CD14-positive monocyte (primary cell): ENCODE data around the gene TEX44. TPM values are rescaled to one million over a fixed set of nuclear protein-coding genes. Genes with fewer than 3 reads are reported as not detected.

ENCODE experiments used
- DNase-seq, 3 donors: peaks; one replicate each; pipeline ENCODE4 v3.0.0-alpha.2; 2011 to 2022
- H2AFZ ChIP-seq: 2 replicates; pipeline ENCODE4 v1.6.0; 2012; ENCODE audit warnings: mild to moderate bottlenecking, low read depth, low read length, inconsistent platforms; ENCODE audit not compliant: insufficient read depth, poor library complexity, severe bottlenecking
- H3K27ac ChIP-seq, 2 donors: 1 replicate in 1 of 2; 2 replicates in 1 of 2; pipeline ENCODE4 v1.5.1; 2012 to 2013; ENCODE audit warnings: low read length in 2 of 2, control low read depth in 1 of 2, inconsistent platforms in 1 of 2, low read depth in 1 of 2, mild to moderate bottlenecking in 1 of 2
- H3K27me3 ChIP-seq, 2 donors: one replicate each; pipeline versions ENCODE4 v1.6.0 to v1.6.1; 2011 to 2013; ENCODE audit warnings: low read length in 2 of 2; ENCODE audit not compliant: control insufficient read depth in 2 of 2, insufficient read depth in 2 of 2
- H3K36me3 ChIP-seq, 2 donors: replicated peaks in 1 of 2; 1 replicate in 1 of 2; 2 replicates in 1 of 2; pipeline versions ENCODE4 v1.5.1 to v1.6.1; 2012 to 2013; ENCODE audit warnings: low read length in 2 of 2, control low read depth in 1 of 2, inconsistent platforms in 1 of 2, mild to moderate bottlenecking in 1 of 2; ENCODE audit not compliant: insufficient read depth in 2 of 2, control insufficient read depth in 1 of 2
- H3K4me1 ChIP-seq, 2 donors: 1 replicate in 1 of 2; 2 replicates in 1 of 2; pipeline versions ENCODE4 v1.5.1 to v1.6.1; 2012 to 2013; ENCODE audit warnings: low read length in 2 of 2, control low read depth in 1 of 2, inconsistent platforms in 1 of 2, mild to moderate bottlenecking in 1 of 2, moderate library complexity in 1 of 2; ENCODE audit not compliant: insufficient read depth in 2 of 2, control insufficient read depth in 1 of 2
- H3K4me2 ChIP-seq: replicated peaks from 2 replicates; pipeline ENCODE3; 2012; ENCODE audit warnings: low read length, moderate library complexity, mild to moderate bottlenecking; ENCODE audit not compliant: poor library complexity, severe bottlenecking; ENCODE audit errors: extremely low read depth
- H3K4me3 ChIP-seq, 3 experiments: fragments of 200-600 bp in 1 of 3; sonication (generic) in 1 of 3; replicated peaks in 1 of 3; 1 replicate in 2 of 3; 2 replicates in 1 of 3; pipeline ENCODE4 v1.5.1; 2011 to 2013; ENCODE audit warnings: low read length in 3 of 3, mild to moderate bottlenecking in 3 of 3, control low read depth in 2 of 3, low read depth in 2 of 3, inconsistent platforms in 1 of 3, moderate library complexity in 1 of 3
- H3K79me2 ChIP-seq: 2 replicates; pipeline ENCODE4 v1.6.0; 2012; ENCODE audit warnings: mild to moderate bottlenecking, control low read depth, inconsistent platforms, low read length, moderate library complexity; ENCODE audit not compliant: insufficient read depth
- H3K9ac ChIP-seq: 2 replicates; pipeline ENCODE4 v1.6.0; 2017; ENCODE audit warnings: low read length, mild to moderate bottlenecking; ENCODE audit not compliant: insufficient read depth, poor library complexity, severe bottlenecking
- H3K9me3 ChIP-seq, 2 donors: replicated peaks in 1 of 2; 1 replicate in 1 of 2; 2 replicates in 1 of 2; pipeline versions ENCODE4 v1.5.1 to v1.6.1; 2012 to 2013; ENCODE audit warnings: low read length in 2 of 2, control low read depth in 1 of 2; ENCODE audit not compliant: control insufficient read depth in 1 of 2, insufficient read depth in 1 of 2
- H4K20me1 ChIP-seq: 2 replicates; pipeline ENCODE4 v1.6.0; 2012; ENCODE audit warnings: mild to moderate bottlenecking, low read length, control low read depth, moderate library complexity; ENCODE audit not compliant: insufficient read depth
- H3K27ac Mint-ChIP-seq, 7 donors: one replicate each; pipeline ENCODE4 v1.8.0; 2020; ENCODE audit warnings: mild to moderate bottlenecking in 7 of 7, mixed read lengths in 7 of 7, moderate library complexity in 6 of 7, inconsistent platforms in 2 of 7
- H3K27me3 Mint-ChIP-seq, 3 donors: one replicate each; pipeline ENCODE4 v1.8.0; 2021 to 2022; ENCODE audit warnings: low read depth in 3 of 3, mild to moderate bottlenecking in 3 of 3, mixed read lengths in 3 of 3, moderate library complexity in 3 of 3, inconsistent platforms in 1 of 3
- H3K36me3 Mint-ChIP-seq, 2 donors: one replicate each; pipeline ENCODE4 v1.8.0; 2020; ENCODE audit warnings: mixed read lengths in 2 of 2, inconsistent platforms in 1 of 2, mild to moderate bottlenecking in 1 of 2
- H3K4me1 Mint-ChIP-seq: one replicate; pipeline ENCODE4 v1.8.0; 2020; ENCODE audit warnings: mild to moderate bottlenecking, mixed read lengths
- H3K4me3 Mint-ChIP-seq, 2 donors: one replicate each; pipeline ENCODE4 v1.8.0; 2020; ENCODE audit warnings: mild to moderate bottlenecking in 2 of 2, mixed read lengths in 2 of 2, moderate library complexity in 1 of 2
- H3K9me3 Mint-ChIP-seq, 7 donors: one replicate each; pipeline ENCODE4 v1.8.0; 2020 to 2022; ENCODE audit warnings: mixed read lengths in 7 of 7, mild to moderate bottlenecking in 6 of 7, moderate library complexity in 6 of 7, inconsistent platforms in 2 of 7
- CTCF ChIP-seq: fragments of 200-600 bp; IDR thresholded peaks from one replicate; pipeline ENCODE4 v1.8.0; 2022; ENCODE audit warnings: antibody characterized with exemption, mild to moderate bottlenecking
- WGBS: methylation state at CpG from one replicate; pipeline ENCODE4 v1.1.5; 2013; ENCODE audit warnings: missing lambda C conversion rate; ENCODE audit not compliant: insufficient coverage; 5-methylcytosine and 5-hydroxymethylcytosine counted together
- intact Hi-C, 2 donors: fragments of 100-400 bp; cut with micrococcal nuclease; formaldehyde crosslinking; loops; one replicate each; pipeline versions ENCODE4 v1.15.0 to v1.15.1; 2023
- polyA plus RNA-seq, 3 donors: library from polyadenylated mRNA; depleted of rRNA in 1 of 3; unstranded in 2 of 3; stranded (reverse) in 1 of 3; fragments of 300-500 nt in 2 of 3; fragments of >200 nt in 1 of 3; fragmentation: Illumina TruSeq in 2 of 3; gene quantifications; 1 replicate in 2 of 3; 2 replicates in 1 of 3; pipeline ENCODE4 v1.2.3, GENCODE V29; 2012 to 2021

TEX44 gene
- polyA plus RNA-seq, 3 donors: not detected

- Histone ChIP-seq H3K9me3 (no peaks in the 10 kb centered on the region), H3K9ac (no peak overlapping the region), H3K27me3 (no peaks in the 10 kb centered on the region), H3K36me3 (no peaks in the 10 kb centered on the region), H4K20me1 (no peaks in the 10 kb centered on the region), H3K27ac (no peak overlapping the region), H3K79me2 (no peaks in the 10 kb centered on the region), H3K4me2 (no peak overlapping the region), H2AFZ (no peak overlapping the region), H3K4me3 (no peak overlapping the region), H3K4me1 (no peaks in the 10 kb centered on the region)
- H3K9me3 Mint-ChIP-seq: no peaks in the 10 kb centered on the region
- H3K36me3 Mint-ChIP-seq: no peaks in the 10 kb centered on the region
- no peak for DNase-seq
- TF ChIP-seq CTCF: no peak
- H3K27me3 Mint-ChIP-seq: peaks cover 0 to 6% (median 3%) of the 10 kb centered on the region in 3 donors
- intact Hi-C loops: no loop called here
- H3K4me1 Mint-ChIP-seq: no peaks in the 10 kb centered on the region
- no peak overlapping the region for H3K27ac Mint-ChIP-seq
- H3K4me3 Mint-ChIP-seq: no peak overlapping the region
- WGBS: 84% methylated on average over 2 of the region's 7 CpGs
Measured at GRCh38 chr2:231589656-231590055, 3.0 kb upstream of the TEX44 start.

GRCh38 chr2:231590614-231591013 lies 2.0 kb upstream of the TEX44 start:
- no peak overlapping the region for H3K9ac ChIP-seq
- no peaks in the 10 kb centered on the region for H3K36me3 ChIP-seq
- no peaks in the 10 kb centered on the region for H3K4me1 Mint-ChIP-seq
- H3K4me3 Mint-ChIP-seq: no peak overlapping the region
- no peaks in the 10 kb centered on the region for H3K9me3 ChIP-seq
- WGBS: 97% methylated on average over 4 of the region's 6 CpGs
- H3K79me2 ChIP-seq: no peaks in the 10 kb centered on the region
- H3K27me3 ChIP-seq: no peaks in the 10 kb centered on the region
- no peak overlapping the region for H3K4me3 ChIP-seq
- H3K27me3 Mint-ChIP-seq: peaks cover 0 to 6% (median 3%) of the 10 kb centered on the region in 3 donors
- H3K9me3 Mint-ChIP-seq: no peaks in the 10 kb centered on the region
- H3K4me1 ChIP-seq: no peaks in the 10 kb centered on the region
- H2AFZ ChIP-seq: no peak overlapping the region
- H3K27ac ChIP-seq: no peak overlapping the region
- no peaks in the 10 kb centered on the region for H3K36me3 Mint-ChIP-seq
- intact Hi-C loops: no loop called here
- TF ChIP-seq CTCF: no peak
- no peak for DNase-seq
- no peaks in the 10 kb centered on the region for H4K20me1 ChIP-seq
- H3K4me2 ChIP-seq: no peak overlapping the region
- no peak overlapping the region for H3K27ac Mint-ChIP-seq
